ENCODE results near the gene MYH3. TPM values are rescaled to one million over a fixed set of nuclear protein-coding genes. Genes with fewer than 3 reads are reported as not detected.
A peak's percentile ranks its signal among the peaks of the same experiment; 100 is the strongest.
"Not testable (repeated sequence)": the region's sequence is repeated elsewhere in the genome, so short reads cannot be mapped to it uniquely, and the experiment has no call there.

Gene MYH3
- total RNA-seq, 2 donors from 2014 or later: 1.6 to 4.0 TPM

DNA sequence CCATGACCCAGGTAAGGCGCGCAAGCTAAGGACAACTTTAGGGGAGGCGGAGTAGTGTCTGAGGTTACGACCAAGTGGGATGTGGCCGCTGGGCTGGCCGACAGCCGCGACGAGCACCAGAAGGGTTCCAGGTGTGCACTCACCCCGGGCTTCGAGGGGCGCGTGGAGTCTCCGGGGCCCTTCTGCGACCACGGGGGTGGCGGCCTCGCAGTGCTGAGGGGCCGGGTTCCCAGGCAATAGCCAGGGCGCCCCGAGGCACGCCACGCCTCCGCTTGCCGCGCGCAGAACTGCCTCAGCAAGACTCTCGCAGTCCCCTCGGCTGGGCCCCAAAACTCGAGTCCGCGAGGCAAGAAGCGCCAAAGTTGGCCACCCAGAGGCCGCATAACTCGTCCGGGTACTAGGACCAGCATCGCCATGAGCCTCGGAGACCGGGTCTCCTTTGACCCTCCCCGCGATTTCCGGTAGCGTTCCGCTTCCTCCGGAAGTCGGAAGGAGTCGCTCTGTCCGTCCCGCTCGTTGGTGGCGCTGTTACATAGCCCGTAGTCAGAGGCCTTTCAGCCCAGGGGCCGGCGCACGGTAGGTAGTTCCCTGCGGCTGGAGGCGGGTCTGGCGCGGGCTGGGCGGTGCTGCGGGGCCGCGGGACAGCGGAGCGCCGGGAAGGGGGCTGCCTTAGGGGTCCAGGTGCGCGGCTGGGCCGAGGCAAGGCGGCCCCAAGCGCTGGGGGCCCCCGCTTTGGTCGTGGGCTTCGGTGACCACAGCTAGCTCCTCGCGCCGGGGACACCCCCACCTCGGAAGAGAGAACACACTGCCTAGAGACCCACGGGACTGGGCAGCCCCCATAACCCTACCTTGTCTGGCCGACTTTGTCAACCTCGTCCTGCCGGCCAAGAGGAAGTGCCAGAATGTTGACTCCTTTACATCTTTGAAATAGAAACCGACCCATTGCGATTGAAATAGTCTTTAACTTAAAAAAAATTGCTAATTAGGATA is 40.3 kb upstream of the MYH3 start, which contains the start of the genes ADPRM and SCO1:
TSS of gene ADPRM (plus strand) at position 503 of the 990 bp plus-strand sequence. CDS start 7,333 bp downstream, outside the sequence.
TSS of gene SCO1 (minus strand) at position 442 of the 990 bp plus-strand sequence. CDS start at position 416, 26 bp downstream.
- 0 to 1% methylated on average over 8 to 81 of the region's 84 CpGs for WGBS, 2 donors
- Histone ChIP-seq H3K4me3 (peak within 1 kb of the TSS; percentile 83 to 97), H3K4me1 (peaks cover 16% of the 10 kb centered on the region), H3K9me3 (no peaks in the 10 kb centered on the region), H3K36me3 (replicated peaks in 1 of 2; ENCODE audit: insufficient read depth in 1 of 2, low read depth in 2 of 2) (peaks cover 0 to 6% of the 10 kb centered on the region in 2 donors), H3K27me3 (no peaks in the 10 kb centered on the region), H3K27ac (peak within 1 kb of the TSS; percentile 85 to 95 (median 91))
- intact Hi-C loops (cut with DNase I): no loop called here
- DNase-seq (peak; percentile 93 to 96 (median 94)), ATAC-seq (peak; percentile 97)
- TF ChIP-seq, protein P1, sequence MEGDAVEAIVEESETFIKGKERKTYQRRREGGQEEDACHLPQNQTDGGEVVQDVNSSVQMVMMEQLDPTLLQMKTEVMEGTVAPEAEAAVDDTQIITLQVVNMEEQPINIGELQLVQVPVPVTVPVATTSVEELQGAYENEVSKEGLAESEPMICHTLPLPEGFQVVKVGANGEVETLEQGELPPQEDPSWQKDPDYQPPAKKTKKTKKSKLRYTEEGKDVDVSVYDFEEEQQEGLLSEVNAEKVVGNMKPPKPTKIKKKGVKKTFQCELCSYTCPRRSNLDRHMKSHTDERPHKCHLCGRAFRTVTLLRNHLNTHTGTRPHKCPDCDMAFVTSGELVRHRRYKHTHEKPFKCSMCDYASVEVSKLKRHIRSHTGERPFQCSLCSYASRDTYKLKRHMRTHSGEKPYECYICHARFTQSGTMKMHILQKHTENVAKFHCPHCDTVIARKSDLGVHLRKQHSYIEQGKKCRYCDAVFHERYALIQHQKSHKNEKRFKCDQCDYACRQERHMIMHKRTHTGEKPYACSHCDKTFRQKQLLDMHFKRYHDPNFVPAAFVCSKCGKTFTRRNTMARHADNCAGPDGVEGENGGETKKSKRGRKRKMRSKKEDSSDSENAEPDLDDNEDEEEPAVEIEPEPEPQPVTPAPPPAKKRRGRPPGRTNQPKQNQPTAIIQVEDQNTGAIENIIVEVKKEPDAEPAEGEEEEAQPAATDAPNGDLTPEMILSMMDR (IDR thresholded peaks at IDR 0.05): peak; percentile 8 to 57 (median 44)
- TF ChIP-seq POLR2A (IDR thresholded peaks at IDR 0.05): peak; percentile 86 to 90 (median 90)

DNA sequence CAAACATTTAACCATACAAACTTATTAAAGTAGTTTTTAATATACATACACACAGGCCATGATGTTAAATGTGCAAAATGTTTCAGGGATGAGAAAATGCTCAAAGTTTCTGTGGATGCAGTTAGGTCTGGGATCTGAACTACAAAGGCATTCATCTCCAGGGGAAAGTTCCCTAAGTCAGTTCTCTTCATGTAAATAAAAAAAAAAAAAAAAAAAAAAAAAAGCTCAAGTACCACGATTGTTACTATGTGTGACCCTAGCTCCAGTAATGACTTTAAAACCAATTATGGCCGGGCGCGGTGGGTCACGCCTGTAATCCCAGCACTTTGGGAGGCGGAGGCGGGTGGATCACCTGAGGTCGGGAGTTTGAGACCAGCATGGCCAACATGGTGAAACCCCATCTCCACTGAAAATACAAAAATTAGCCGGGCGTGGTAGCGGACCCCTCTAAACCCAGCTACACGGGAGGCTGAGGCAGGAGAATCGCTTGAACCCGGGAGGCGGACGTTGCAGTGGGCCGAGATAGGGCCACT is 38.8 kb upstream of the MYH3 start:
- H3K9me3 ChIP-seq; ATAC-seq; H3K27me3 ChIP-seq; H3K4me3 ChIP-seq; intact Hi-C loops (cut with DNase I); H3K27ac ChIP-seq; DNase-seq: not testable (repeated sequence)
- 84 to 90% methylated on average over 17 of the region's 17 CpGs for WGBS, 2 donors
- Histone ChIP-seq H3K36me3 (replicated peaks in 1 of 2; ENCODE audit: insufficient read depth in 1 of 2, low read depth in 2 of 2) (peaks cover 0 to 12% of the 10 kb centered on the region in 2 donors), H3K4me1 (peaks cover 11% of the 10 kb centered on the region)

DNA sequence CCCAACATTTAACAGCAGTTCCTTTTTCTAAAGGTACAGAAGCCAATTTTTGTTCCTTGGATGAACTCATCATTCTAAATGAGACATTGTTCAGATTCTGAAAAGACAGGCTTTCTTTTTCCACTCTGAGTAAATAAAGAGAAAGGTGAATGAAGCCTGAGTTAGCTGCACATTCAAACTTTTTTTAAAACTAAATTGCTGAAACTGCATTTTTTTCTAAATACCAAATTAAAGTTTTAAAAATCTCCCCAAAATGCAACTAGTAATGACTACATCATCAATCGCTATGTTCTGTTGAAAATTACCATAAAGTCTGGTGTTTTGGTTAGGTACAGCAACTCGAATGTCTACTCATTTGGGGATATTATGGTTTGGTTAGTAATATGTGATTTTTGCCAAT is 30.4 kb upstream of the MYH3 start:
- Histone ChIP-seq H3K4me3 (no peak overlapping the region), H3K27me3 (no peaks in the 10 kb centered on the region), H3K27ac (no peak overlapping the region), H3K36me3 (replicated peaks in 1 of 2; ENCODE audit: insufficient read depth in 1 of 2, low read depth in 2 of 2) (peaks cover 0 to 32% of the 10 kb centered on the region in 2 donors), H3K9me3 (no peaks in the 10 kb centered on the region), H3K4me1 (no peaks in the 10 kb centered on the region)
- 83 to 86% methylated on average over 2 of the region's 2 CpGs for WGBS, 2 donors
- DNase-seq (no peak), ATAC-seq (no peak)
- TF ChIP-seq, protein P1 (IDR thresholded peaks at IDR 0.05): no peak
- intact Hi-C loops (cut with DNase I): no loop called here

DNA sequence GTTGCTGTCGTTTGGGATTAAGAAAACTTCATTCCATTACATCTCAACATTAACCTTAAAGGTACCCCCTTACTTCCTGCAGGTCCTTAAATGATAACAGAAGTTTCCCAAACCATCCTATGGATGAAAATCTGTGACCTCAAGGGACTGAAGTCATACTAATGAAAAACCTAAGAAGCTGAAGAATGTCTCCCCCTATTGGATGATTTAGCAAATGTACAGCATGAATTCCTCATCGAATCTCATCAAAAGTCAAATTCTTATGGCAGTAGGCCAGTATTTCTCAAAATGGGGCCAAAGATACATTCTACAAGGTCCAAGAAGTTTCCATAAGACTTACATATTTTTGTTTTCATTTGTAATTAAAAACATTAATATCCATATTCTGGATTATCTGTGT is 26.7 kb upstream of the MYH3 start:
- DNase-seq (no peak), ATAC-seq (no peak)
- Histone ChIP-seq H3K27ac (no peak overlapping the region), H3K4me1 (no peaks in the 10 kb centered on the region), H3K36me3 (replicated peaks in 1 of 2; ENCODE audit: insufficient read depth in 1 of 2, low read depth in 2 of 2) (peaks cover 0 to 33% of the 10 kb centered on the region in 2 donors), H3K4me3 (no peak overlapping the region), H3K9me3 (no peaks in the 10 kb centered on the region), H3K27me3 (no peaks in the 10 kb centered on the region)
- TF ChIP-seq, protein P1 (IDR thresholded peaks at IDR 0.05): peak in 4 of 7 experiments; percentile 6 to 17 (median 13)
- TF ChIP-seq POLR2A (IDR thresholded peaks at IDR 0.05): no peak
- intact Hi-C loops (cut with DNase I): no loop called here
- 56 to 75% methylated on average over 2 of the region's 2 CpGs for WGBS, 2 donors

DNA sequence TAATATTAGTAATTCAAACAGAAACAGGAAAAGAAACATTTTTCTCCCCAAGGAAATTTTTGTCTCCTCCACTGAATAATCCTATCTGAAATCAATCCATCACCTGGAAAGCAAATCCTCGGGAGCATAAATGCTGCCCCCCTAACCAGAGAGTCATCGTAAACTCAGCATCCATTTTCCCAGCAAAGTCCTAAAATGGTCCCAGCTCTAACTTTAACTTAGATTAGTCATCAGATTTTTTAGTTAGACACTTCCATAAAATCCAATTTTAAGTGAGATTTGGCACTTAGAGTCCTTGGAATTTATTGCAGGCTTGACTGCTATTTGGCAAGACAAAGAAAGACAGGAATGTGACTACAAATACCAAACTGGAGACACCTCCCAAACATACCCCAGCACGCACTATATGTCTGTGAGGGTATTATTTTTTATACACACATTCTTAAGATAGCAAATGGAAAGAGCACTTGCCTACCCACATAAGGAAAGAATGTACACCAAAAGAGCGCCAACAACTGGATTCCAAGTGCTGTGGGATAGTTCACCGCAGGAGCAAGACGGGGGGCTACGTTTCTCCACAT is 24.8 kb upstream of the MYH3 start:
- no peak overlapping the region for H3K4me3 ChIP-seq
- no peak overlapping the region for H3K27ac ChIP-seq
- no peaks in the 10 kb centered on the region for H3K27me3 ChIP-seq
- DNase-seq (no peak), ATAC-seq (no peak)
- no peaks in the 10 kb centered on the region for H3K4me1 ChIP-seq
- no peak for TF ChIP-seq POLR2A (IDR thresholded peaks at IDR 0.05)
- TF ChIP-seq, protein P1 (IDR thresholded peaks at IDR 0.05): no peak
- intact Hi-C loops (cut with DNase I): no loop called here
- peaks cover 0 to 39% of the 10 kb centered on the region in 2 donors for H3K36me3 ChIP-seq (replicated peaks in 1 of 2; ENCODE audit: insufficient read depth in 1 of 2, low read depth in 2 of 2)
- H3K9me3 ChIP-seq: no peaks in the 10 kb centered on the region
- 79 to 85% methylated on average over 7 of the region's 7 CpGs for WGBS, 2 donors

All from body of pancreas (tissue), 4 donors.